Measurements from ENCODE around the gene ARHGAP26. TPM values are rescaled to one million over a fixed set of nuclear protein-coding genes. Genes with fewer than 3 reads are reported as not detected.
A peak's percentile ranks its signal among the peaks of the same experiment; 100 is the strongest.

Gene ARHGAP26
- polyA plus RNA-seq, 3 donors: 26.5 to 56.8 (median 28.7) TPM

GRCh38 chr5:142792012-142792864, 22.1 kb downstream of the ARHGAP26 start:
- H3K4me2 ChIP-seq (replicated peaks; ENCODE audit: extremely low read depth, low read length, poor library complexity, severe bottlenecking): no peak overlapping the region
- no peaks in the 10 kb centered on the region for H3K27me3 ChIP-seq (ENCODE audit: control insufficient read depth in 2 of 2, insufficient read depth in 2 of 2, low read length in 2 of 2)
- peaks cover 14 to 62% of the 10 kb centered on the region in 2 donors for H3K36me3 ChIP-seq (replicated peaks in 1 of 2; ENCODE audit: control insufficient read depth in 1 of 2, insufficient read depth in 2 of 2, low read length in 2 of 2)
- peaks cover 49 to 57% of the 10 kb centered on the region in 2 donors for H3K4me1 ChIP-seq (ENCODE audit: control insufficient read depth in 1 of 2, insufficient read depth in 2 of 2, low read length in 2 of 2)
- intact Hi-C loops (cut with micrococcal nuclease): loop anchor here in 1 of 2 donors (5.0 kb wide), 1 partner anchor 35 kb away; no protein-coding TSS in a partner anchor
- H3K4me3 ChIP-seq (replicated peaks in 1 of 3; ENCODE audit: low read depth in 2 of 3, low read length in 3 of 3): no peak overlapping the region
- Mint-ChIP-seq H3K9me3 (no peaks in the 10 kb centered on the region), H3K4me1 (peaks cover 85% of the 10 kb centered on the region), H3K27me3 (ENCODE audit: low read depth in 3 of 3) (peaks cover 0 to 8% (median 0%) of the 10 kb centered on the region in 3 donors), H3K27ac (peak overlapping the region in 6 of 7 donors; percentile 56 to 99 (median 78)), H3K4me3 (no peak overlapping the region), H3K36me3 (peaks cover 70 to 89% of the 10 kb centered on the region in 2 donors)
- TF ChIP-seq, protein P1, sequence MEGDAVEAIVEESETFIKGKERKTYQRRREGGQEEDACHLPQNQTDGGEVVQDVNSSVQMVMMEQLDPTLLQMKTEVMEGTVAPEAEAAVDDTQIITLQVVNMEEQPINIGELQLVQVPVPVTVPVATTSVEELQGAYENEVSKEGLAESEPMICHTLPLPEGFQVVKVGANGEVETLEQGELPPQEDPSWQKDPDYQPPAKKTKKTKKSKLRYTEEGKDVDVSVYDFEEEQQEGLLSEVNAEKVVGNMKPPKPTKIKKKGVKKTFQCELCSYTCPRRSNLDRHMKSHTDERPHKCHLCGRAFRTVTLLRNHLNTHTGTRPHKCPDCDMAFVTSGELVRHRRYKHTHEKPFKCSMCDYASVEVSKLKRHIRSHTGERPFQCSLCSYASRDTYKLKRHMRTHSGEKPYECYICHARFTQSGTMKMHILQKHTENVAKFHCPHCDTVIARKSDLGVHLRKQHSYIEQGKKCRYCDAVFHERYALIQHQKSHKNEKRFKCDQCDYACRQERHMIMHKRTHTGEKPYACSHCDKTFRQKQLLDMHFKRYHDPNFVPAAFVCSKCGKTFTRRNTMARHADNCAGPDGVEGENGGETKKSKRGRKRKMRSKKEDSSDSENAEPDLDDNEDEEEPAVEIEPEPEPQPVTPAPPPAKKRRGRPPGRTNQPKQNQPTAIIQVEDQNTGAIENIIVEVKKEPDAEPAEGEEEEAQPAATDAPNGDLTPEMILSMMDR (IDR thresholded peaks at IDR 0.05): no peak
- no peak for DNase-seq
- 100% methylated on average over 1 of the region's 7 CpGs for WGBS (ENCODE audit: insufficient coverage)
- no peaks in the 10 kb centered on the region for H3K9me3 ChIP-seq (replicated peaks in 1 of 2; ENCODE audit: control insufficient read depth in 1 of 2, insufficient read depth in 1 of 2, low read length in 2 of 2)
- H3K9ac ChIP-seq (ENCODE audit: insufficient read depth, low read length, poor library complexity, severe bottlenecking): no peak overlapping the region
- peaks cover 92% of the 10 kb centered on the region for H3K79me2 ChIP-seq (ENCODE audit: insufficient read depth, low read length)
- no peak overlapping the region for H3K27ac ChIP-seq (ENCODE audit: low read depth in 1 of 2, low read length in 2 of 2)
- peaks cover 39% of the 10 kb centered on the region for H4K20me1 ChIP-seq (ENCODE audit: insufficient read depth, low read length)
- H2AFZ ChIP-seq (ENCODE audit: insufficient read depth, low read depth, low read length, poor library complexity, severe bottlenecking): no peak overlapping the region

- H3K79me2 ChIP-seq (ENCODE audit: insufficient read depth, low read length): peaks cover 92% of the 10 kb centered on the region
- H3K9ac ChIP-seq (ENCODE audit: insufficient read depth, low read length, poor library complexity, severe bottlenecking): no peak overlapping the region
- H3K4me2 ChIP-seq (replicated peaks; ENCODE audit: extremely low read depth, low read length, poor library complexity, severe bottlenecking): no peak overlapping the region
- peaks cover 14 to 57% of the 10 kb centered on the region in 2 donors for H3K36me3 ChIP-seq (replicated peaks in 1 of 2; ENCODE audit: control insufficient read depth in 1 of 2, insufficient read depth in 2 of 2, low read length in 2 of 2)
- DNase-seq: no peak
- TF ChIP-seq, protein P1 (IDR thresholded peaks at IDR 0.05): no peak
- Mint-ChIP-seq H3K36me3 (peaks cover 68 to 89% of the 10 kb centered on the region in 2 donors), H3K4me1 (peaks cover 91% of the 10 kb centered on the region), H3K27ac (peak overlapping the region in 6 of 7 donors; percentile 58 to 99 (median 72)), H3K4me3 (no peak overlapping the region), H3K27me3 (ENCODE audit: low read depth in 3 of 3) (peaks cover 0 to 8% (median 0%) of the 10 kb centered on the region in 3 donors), H3K9me3 (no peaks in the 10 kb centered on the region)
- H3K27ac ChIP-seq (ENCODE audit: low read depth in 1 of 2, low read length in 2 of 2): no peak overlapping the region
- intact Hi-C loops (cut with micrococcal nuclease): loop anchor here in 1 of 2 donors (5.0 kb wide), 1 partner anchor 34 kb away; no protein-coding TSS in a partner anchor
- H3K4me3 ChIP-seq (replicated peaks in 1 of 3; ENCODE audit: low read depth in 2 of 3, low read length in 3 of 3): no peak overlapping the region
- peaks cover 33% of the 10 kb centered on the region for H4K20me1 ChIP-seq (ENCODE audit: insufficient read depth, low read length)
- H3K4me1 ChIP-seq (ENCODE audit: control insufficient read depth in 1 of 2, insufficient read depth in 2 of 2, low read length in 2 of 2): peaks cover 55 to 63% of the 10 kb centered on the region in 2 donors
- WGBS (ENCODE audit: insufficient coverage): 96% methylated on average over 3 of the region's 5 CpGs
- H3K27me3 ChIP-seq (ENCODE audit: control insufficient read depth in 2 of 2, insufficient read depth in 2 of 2, low read length in 2 of 2): no peaks in the 10 kb centered on the region
- no peak overlapping the region for H2AFZ ChIP-seq (ENCODE audit: insufficient read depth, low read depth, low read length, poor library complexity, severe bottlenecking)
- no peaks in the 10 kb centered on the region for H3K9me3 ChIP-seq (replicated peaks in 1 of 2; ENCODE audit: control insufficient read depth in 1 of 2, insufficient read depth in 1 of 2, low read length in 2 of 2)
Measured at GRCh38 chr5:142792865-142793232, 22.7 kb downstream of the ARHGAP26 start.
